IPS-NIHi7 (cell line): ENCODE results near the gene ZSCAN5A.
A peak's percentile ranks its signal among the peaks of the same experiment; 100 is the strongest.
"Not testable (repeated sequence)": the region's sequence is repeated elsewhere in the genome, so short reads cannot be mapped to it uniquely, and the experiment has no call there.

Experiments used
- DNase-seq: peaks from one replicate; pipeline ENCODE4 v3.0.0; 2012; ENCODE audit warnings: mixed read lengths; ENCODE audit errors: extremely low spot score

Gene ZSCAN5A

DNA sequence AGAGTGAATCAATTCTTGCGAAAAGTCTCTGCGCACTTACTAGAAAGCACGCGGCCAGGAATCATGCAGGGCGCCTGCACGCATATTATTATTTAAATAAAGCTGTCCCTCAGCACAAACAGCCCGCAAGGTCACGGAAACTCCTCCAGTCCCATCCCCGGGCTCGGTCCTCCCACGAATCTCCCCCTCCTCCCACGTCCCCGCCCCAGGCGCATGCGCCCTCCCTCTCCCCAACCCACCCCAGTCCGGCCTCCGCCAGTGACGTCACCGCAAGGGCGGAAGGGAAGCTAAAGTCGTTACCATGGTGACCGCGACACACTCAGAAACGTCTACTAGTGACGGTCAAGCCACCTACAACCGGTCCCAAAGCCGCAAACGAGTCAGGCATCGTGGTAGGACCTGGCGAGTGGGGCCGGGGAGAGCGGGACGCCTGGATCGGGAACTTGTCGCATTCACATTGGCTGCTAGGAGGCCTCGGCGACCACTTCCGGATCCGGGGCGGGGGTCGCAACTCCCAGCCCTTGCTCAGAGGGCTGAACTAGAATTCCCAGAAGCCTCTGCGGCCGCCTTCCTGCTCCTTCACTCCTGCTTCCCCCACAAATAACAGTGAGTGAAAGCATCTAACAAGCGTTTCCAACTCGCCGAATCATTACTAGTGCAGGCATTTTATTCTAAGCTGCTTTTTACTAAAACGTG is at the start of gene ZSCAN5A:
Gene ZSCAN5A (minus strand): TSS at position 459 of the 696 bp plus-strand sequence. CDS start 89,793 bp downstream, outside the sequence.
- peak; percentile 97 for DNase-seq

DNA sequence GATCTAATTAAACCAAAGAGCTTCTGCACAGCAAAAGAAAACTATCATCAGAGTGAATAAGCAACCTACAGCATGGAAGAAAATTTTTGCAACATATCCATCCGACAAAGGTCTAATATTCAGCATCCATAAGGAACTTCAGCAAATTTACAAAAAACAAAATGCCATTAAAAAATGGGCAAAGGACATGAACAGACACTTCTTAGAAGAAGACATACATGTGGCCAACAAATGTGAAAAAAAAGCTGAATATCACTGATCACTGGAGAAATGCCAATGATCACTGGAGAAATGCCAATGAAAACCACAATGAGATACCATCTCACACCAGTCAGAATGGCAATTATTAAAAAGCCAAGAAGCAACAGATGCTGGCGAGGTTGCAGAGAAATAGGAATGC is 46.2 kb upstream of the ZSCAN5A start:
- no peak for DNase-seq

- no peak for DNase-seq
Observed at GRCh38 chr19:56356944-56357343, 42.3 kb upstream of the ZSCAN5A start.

- no peak for DNase-seq
Observed at GRCh38 chr19:56355517-56355916, 40.9 kb upstream of the ZSCAN5A start.

DNA sequence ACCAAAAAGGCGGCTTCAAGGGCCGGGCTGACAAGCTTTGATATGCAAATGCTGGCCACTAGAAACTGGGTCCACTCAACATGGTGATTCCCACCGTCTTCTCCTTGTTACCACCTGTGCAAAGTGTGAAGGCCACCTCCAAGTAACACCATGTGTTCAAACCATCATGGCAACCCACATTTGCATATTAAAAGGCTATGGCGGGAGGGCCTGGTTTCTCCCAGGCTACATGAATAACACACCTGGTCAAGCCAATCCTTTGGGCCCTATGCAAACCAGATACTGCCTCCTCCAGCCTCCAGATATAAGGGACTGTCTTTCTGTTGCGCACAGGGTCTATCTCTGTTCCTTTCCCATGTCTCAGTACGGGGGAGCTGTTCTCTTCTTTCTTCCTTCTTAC is 36.6 kb upstream of the ZSCAN5A start:
- DNase-seq, result no peak

- peak; percentile 24 for DNase-seq
Observed at GRCh38 chr19:56350416-56351045, 35.9 kb upstream of the ZSCAN5A start.

DNA sequence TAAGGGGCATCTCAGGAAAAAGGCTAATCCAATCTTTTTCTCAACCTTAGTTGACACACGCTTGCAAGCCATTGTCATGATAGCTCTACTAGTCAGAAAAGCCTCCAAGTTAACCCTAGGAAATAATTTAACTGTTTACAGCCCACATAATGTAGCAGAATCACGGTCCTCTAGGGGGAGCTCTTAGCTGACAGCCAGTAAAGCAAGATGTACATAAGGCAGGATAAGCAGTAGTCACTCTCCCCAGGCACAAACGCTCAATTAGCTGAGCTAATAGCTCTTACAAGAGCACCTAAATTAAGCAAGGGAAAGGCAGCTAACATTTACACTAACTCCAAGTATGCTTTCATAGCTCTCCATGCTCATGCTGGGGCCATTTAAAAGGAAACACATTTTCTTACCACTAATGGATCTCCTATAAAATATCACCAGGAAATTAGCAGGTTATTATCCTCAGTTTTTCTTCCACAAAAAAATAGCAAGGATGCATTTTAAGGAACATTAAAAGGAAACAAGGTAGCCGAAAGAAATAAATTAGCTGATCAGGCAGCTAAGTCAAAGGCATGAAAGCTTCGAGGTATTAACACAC is 33.7 kb upstream of the ZSCAN5A start:
- no peak for DNase-seq

DNA sequence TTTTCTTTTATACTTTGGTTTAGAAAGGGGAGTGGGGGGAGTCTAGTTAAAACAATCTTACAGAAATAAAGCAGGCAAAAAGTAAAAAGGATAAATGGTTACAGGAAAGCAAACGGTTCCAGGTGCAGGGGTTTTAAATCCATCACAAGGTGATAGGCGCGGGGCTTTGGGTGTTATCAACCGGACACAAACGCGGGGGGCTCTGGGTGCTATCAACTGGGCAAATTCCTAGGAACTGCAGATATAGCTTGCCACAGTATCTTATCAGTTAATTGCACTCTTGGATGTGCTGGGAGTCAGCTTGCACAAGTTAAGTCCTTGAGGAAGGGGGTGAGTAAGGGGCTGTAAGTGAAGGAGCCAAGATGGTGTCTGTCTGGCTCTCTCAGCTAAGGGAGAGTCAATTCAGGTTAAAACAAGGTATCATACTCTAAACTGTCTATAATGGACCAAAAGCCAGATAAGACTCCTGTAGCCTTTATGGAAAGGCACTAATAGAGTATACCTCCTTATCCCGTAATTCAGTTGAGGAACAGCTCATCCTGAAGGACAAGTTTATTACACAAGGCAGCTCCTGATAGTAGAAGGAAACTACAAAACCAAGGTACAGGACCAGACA is 32.6 kb upstream of the ZSCAN5A start:
- no peak for DNase-seq

DNA sequence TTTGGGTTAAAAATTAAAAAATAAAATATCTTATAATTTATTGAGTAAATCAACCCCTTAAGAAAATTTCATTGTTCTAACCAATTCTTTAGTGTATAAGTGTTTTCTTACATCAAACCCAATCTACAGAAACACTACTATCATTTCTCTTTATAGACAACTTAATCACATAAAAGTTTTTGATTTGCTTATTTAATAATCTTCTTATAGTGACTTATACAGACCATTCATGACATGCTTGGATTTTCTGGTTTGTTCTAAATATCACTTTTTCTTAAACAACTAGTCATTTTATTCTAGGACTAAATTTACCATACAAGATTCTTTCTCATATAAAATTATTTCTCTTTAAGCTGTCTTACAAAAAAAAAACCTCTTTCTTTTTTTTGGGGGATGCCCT is 27.3 kb upstream of the ZSCAN5A start:
- DNase-seq, result no peak

GRCh38 chr19:56339031-56339430 is 24.4 kb upstream of the ZSCAN5A start:
- not testable (repeated sequence) for DNase-seq

DNA sequence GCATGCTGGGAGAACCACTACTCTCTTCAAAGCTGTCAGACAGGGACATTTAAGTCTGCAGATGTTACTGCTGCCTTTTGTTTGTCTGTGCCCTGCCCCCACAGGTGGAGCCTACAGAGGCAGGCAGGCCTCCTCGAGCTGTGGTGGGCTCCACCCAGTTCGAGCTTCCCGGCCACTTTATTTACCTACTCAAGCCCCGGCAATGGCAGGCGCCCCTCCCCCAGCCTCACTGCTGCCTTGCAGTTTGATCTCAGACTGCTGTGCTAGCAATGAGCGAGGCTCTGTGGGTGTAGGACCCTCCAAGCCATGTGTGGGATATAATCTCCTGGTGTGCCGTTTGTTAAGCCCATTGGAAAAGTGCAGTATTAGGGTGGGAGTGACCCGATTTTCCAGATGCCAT is 22.4 kb upstream of the ZSCAN5A start:
- DNase-seq, result not testable (repeated sequence)

GRCh38 chr19:56335371-56335770 is 20.7 kb upstream of the ZSCAN5A start:
- not testable (repeated sequence) for DNase-seq

DNA sequence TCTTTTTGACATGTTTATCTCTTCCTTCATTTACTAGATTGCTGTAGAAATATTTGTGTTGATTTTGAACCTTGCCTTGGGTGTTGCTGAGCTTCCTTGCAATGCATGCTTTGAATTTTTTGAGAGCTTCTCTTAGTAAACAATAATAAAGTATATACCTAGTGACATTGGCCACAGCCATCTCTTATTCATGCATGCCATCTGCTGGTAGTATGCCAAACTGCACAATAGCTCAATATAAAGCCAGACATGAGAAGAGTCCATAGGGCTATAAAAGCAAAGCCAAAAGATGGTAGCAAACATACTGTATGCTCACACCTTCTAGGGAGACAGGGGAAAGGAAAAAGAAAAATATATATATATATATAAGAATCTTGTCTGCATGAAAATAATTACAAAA is 18.9 kb upstream of the ZSCAN5A start:
- DNase-seq, result peak; percentile 33

GRCh38 chr19:56332695-56333094 is 18.1 kb upstream of the ZSCAN5A start:
- no peak for DNase-seq

GRCh38 chr19:56324436-56324835 is 9.8 kb upstream of the ZSCAN5A start:
- no peak for DNase-seq

- no peak for DNase-seq
Observed at GRCh38 chr19:56321989-56322440, 7.4 kb upstream of the ZSCAN5A start.

GRCh38 chr19:56321254-56321988 is 6.8 kb upstream of the ZSCAN5A start:
- DNase-seq, result no peak

- no peak for DNase-seq
Observed at GRCh38 chr19:56319991-56320390, 5.4 kb upstream of the ZSCAN5A start.

DNA sequence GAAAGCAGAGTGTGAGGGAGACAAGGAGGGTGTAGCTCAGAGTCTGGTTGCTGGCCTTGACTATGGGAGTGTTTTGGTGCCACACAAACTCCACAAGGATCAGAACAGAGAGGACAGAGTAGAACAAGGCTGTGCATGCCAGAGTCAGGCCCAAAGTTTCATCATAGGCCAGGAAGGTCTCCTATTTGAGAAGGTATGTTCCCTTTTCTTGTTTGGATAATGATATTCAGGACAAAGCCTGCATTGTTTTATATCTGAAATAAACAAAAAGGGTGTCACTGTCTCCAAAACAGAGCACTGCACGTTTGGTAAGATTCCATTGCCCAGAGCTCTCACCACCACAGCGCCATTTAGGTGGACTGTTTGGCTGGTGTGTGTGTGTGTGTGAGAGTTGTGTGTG is 3.1 kb upstream of the ZSCAN5A start:
- no peak for DNase-seq

DNA sequence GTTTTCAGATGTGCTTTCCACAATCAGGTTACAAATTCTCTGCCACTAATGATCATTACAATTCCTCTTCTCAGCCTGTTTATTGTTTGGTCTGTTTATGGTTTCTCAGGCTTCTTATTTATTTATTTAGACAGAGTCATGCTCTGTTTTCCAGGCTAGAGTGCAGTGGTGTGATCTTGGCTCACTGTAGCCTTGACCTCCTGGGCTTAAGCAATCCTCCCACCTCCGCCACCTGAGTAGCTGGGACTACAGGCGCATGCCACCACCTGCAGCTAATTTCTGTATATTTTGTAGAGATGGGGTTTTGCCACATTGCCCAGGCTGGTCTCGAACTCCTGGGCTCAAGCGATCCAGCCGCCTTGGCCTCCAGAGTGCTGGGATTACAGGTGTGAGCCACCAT is 2.1 kb upstream of the ZSCAN5A start:
- DNase-seq, result no peak

DNA sequence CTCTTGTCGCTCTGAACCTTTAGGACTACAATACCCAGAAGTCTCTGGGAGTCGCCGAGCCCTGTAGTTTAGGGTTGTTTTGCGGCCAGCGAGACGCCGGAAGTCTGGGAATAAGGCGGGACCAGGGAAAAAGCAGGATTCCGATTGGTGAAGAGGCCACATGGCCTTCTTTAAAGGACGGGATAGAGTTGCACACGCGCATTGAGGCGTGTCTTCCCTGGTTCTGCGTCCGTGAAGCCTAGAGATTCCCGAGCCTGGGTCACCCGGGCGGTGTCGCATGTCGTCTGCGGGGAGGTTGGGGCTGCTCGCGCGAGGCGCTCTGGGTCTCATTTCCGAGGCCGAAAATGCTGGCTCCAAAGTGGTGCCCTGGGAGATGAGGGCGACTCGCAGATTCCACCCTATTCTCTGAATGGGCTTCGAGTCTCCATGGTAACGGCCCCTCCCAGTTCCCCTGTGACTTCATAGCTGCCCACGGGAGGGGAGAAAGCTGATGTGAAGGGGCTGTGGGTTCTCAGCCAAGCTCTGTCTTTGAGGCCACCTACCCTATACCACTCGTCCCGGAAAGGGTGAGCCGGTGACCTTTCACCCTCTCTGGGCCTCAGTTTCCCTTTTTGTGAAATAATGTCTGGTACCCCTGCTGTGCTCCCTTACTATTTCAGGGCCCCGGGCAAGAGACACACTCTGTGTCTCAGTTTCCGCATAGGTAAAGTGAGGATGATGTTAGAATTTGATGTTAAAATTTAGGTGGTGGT is 614 bp upstream of the ZSCAN5A start:
- peak; percentile 95 for DNase-seq
